Ishikawa (cell line): ENCODE measurements around the gene BMERB1.

Source experiments
- CEBPB ChIP-seq: IDR thresholded peaks from 2 replicates; pipeline ENCODE4 v1.6.1; 2012
- CREB1 ChIP-seq: IDR thresholded peaks from 2 replicates; pipeline ENCODE4 v1.6.1; 2012; ENCODE audit warnings: low read depth
- EGR1 ChIP-seq: IDR thresholded peaks from 2 replicates; pipeline ENCODE4 v1.6.1; 2012
- EP300 ChIP-seq: IDR thresholded peaks from 2 replicates; pipeline ENCODE4 v1.6.1; 2012; ENCODE audit warnings: borderline replicate concordance
- FOXM1 ChIP-seq: IDR thresholded peaks from 2 replicates; pipeline ENCODE4 v1.6.1; 2012; ENCODE audit warnings: low read depth, borderline replicate concordance
- MAX ChIP-seq: IDR thresholded peaks from 2 replicates; pipeline ENCODE4 v1.6.1; 2012
- REST ChIP-seq: IDR thresholded peaks from 2 replicates; pipeline ENCODE4 v1.6.1; 2012; ENCODE audit warnings: low read depth, mild to moderate bottlenecking
- TAF1 ChIP-seq: IDR thresholded peaks from 2 replicates; pipeline ENCODE4 v1.6.1; 2012; ENCODE audit warnings: low read depth, mild to moderate bottlenecking
- TCF12 ChIP-seq: IDR thresholded peaks from 2 replicates; pipeline ENCODE4 v1.6.1; 2012; ENCODE audit warnings: low read depth
- TEAD4 ChIP-seq: IDR thresholded peaks from 2 replicates; pipeline ENCODE4 v1.6.1; 2012
- YY1 ChIP-seq: IDR thresholded peaks from 2 replicates; pipeline ENCODE4 v1.6.1; 2012; ENCODE audit warnings: low read depth
- ZBTB7A ChIP-seq: IDR thresholded peaks from 2 replicates; pipeline ENCODE4 v1.6.1; 2012; ENCODE audit warnings: low read depth

The BMERB1 gene

GRCh38 chr16:15509051-15509592 lies 74.7 kb downstream of the BMERB1 start:
- no peak for TF ChIP-seq MAX
- TF ChIP-seq REST = no peak
- TF ChIP-seq FOXM1 = no peak
- no peak for TF ChIP-seq EP300
- no peak for TF ChIP-seq YY1

GRCh38 chr16:15509593-15510535 lies 75.5 kb downstream of the BMERB1 start:
- TF ChIP-seq EGR1 = no peak
- no peak for TF ChIP-seq CEBPB
- no peak for TF ChIP-seq REST

- no peak for TF ChIP-seq REST
- TF ChIP-seq CREB1 = no peak
- TF ChIP-seq EGR1 = no peak
- TF ChIP-seq YY1 = no peak
- TF ChIP-seq TCF12 = no peak
- no peak for TF ChIP-seq EP300
Observed at GRCh38 chr16:15510992-15511391, 76.6 kb downstream of the BMERB1 start.

- TF ChIP-seq ZBTB7A (no peak), FOXM1 (no peak), MAX (no peak), YY1 (no peak), EGR1 (no peak), EP300 (no peak), TEAD4 (no peak), CEBPB (no peak)
Observed at GRCh38 chr16:15511759-15512487, 77.5 kb downstream of the BMERB1 start.

- no peak for TF ChIP-seq TCF12
- no peak for TF ChIP-seq ZBTB7A
- TF ChIP-seq EGR1 = no peak
- no peak for TF ChIP-seq REST
- TF ChIP-seq TEAD4 = no peak
- TF ChIP-seq CEBPB = no peak
- no peak for TF ChIP-seq TAF1
- TF ChIP-seq CREB1 = no peak
Observed at GRCh38 chr16:15513156-15513555, 78.8 kb downstream of the BMERB1 start.
